HepG2 (cell line): ENCODE data around the gene CARMIL3. TPM values are rescaled to one million over a fixed set of nuclear protein-coding genes. Genes with fewer than 3 reads are reported as not detected.

Experiments used
- ATF3 ChIP-seq: sonication (generic); formaldehyde crosslinking; IDR thresholded peaks from 2 replicates; pipeline ENCODE4 v1.4.0; 2020; ENCODE audit warnings: missing genetic modification reagents
- CREM ChIP-seq, 2 experiments: sonication (generic) in 1 of 2; formaldehyde crosslinking in 1 of 2; IDR thresholded peaks; 2 replicates each; pipeline versions ENCODE4 v1.4.0 to v1.6.1; 2016 to 2020; ENCODE audit warnings: antibody characterized with exemption in 1 of 2, mild to moderate bottlenecking in 1 of 2, missing genetic modification reagents in 1 of 2
- DRAP1 ChIP-seq: IDR thresholded peaks from 2 replicates; pipeline ENCODE4 v1.6.1; 2016; ENCODE audit warnings: missing genetic modification reagents, missing compliant biosample characterization
- E2F1 ChIP-seq: sonication (generic); formaldehyde crosslinking; IDR thresholded peaks from 2 replicates; pipeline ENCODE4 v1.5.0; 2020; ENCODE audit warnings: missing genetic modification reagents
- FOXK2 ChIP-seq: fragments of 450-650 bp; IDR thresholded peaks from 2 replicates; pipeline ENCODE4 v1.6.1; 2016
- HOXA7 ChIP-seq: sonication (generic); formaldehyde crosslinking; IDR thresholded peaks from 2 replicates; pipeline ENCODE4 v1.8.1; 2022; ENCODE audit warnings: mild to moderate bottlenecking, missing genetic modification reagents, moderate library complexity
- PAX8 ChIP-seq: sonication (generic); formaldehyde crosslinking; IDR thresholded peaks from 2 replicates; pipeline ENCODE4 v1.8.0; 2022; ENCODE audit warnings: mild to moderate bottlenecking, missing genetic modification reagents, borderline replicate concordance
- REPIN1 ChIP-seq: sonication (generic); formaldehyde crosslinking; IDR thresholded peaks from 2 replicates; pipeline ENCODE4 v1.8.0; 2022; ENCODE audit warnings: missing genetic modification reagents, low read depth, mild to moderate bottlenecking, borderline replicate concordance
- SMAD9 ChIP-seq: sonication (generic); formaldehyde crosslinking; IDR thresholded peaks from 2 replicates; pipeline ENCODE4 v1.5.1; 2020; ENCODE audit warnings: mild to moderate bottlenecking, missing genetic modification reagents
- SPEN ChIP-seq: sonication (generic); formaldehyde crosslinking; IDR thresholded peaks from 2 replicates; pipeline ENCODE4 v1.5.1; 2020; ENCODE audit warnings: low read depth, mild to moderate bottlenecking, missing genetic modification reagents
- SUZ12 ChIP-seq: fragments of 150-350 bp; IDR thresholded peaks from 2 replicates; pipeline ENCODE4 v1.6.1; 2014; ENCODE audit warnings: low read depth, low read length
- TBL1XR1 ChIP-seq: fragments of 150-350 bp; IDR thresholded peaks from 2 replicates; pipeline ENCODE4 v1.6.1; 2014; ENCODE audit warnings: borderline replicate concordance, low read length; ENCODE audit not compliant: partially characterized antibody
- WIZ ChIP-seq: sonication (generic); formaldehyde crosslinking; IDR thresholded peaks from 2 replicates; pipeline ENCODE4 v1.5.1; 2020; ENCODE audit warnings: mild to moderate bottlenecking, missing genetic modification reagents
- ZNF224 ChIP-seq: sonication (generic); formaldehyde crosslinking; IDR thresholded peaks from 2 replicates; pipeline ENCODE4 v1.5.0; 2020; ENCODE audit warnings: mild to moderate bottlenecking, missing genetic modification reagents
- ZNF407 ChIP-seq: sonication (generic); formaldehyde crosslinking; IDR thresholded peaks from one replicate; pipeline ENCODE4 v1.5.1; 2020; ENCODE audit warnings: mild to moderate bottlenecking, missing genetic modification reagents; ENCODE audit errors: not compliant biosample characterization
- ZZZ3 ChIP-seq: sonication (generic); formaldehyde crosslinking; IDR thresholded peaks from 2 replicates; pipeline ENCODE4 v1.4.0; 2020; ENCODE audit warnings: missing genetic modification reagents, mild to moderate bottlenecking, borderline replicate concordance
- polyA plus RNA-seq, 8 experiments: library from polyadenylated mRNA; depleted of rRNA in 3 of 8; stranded (reverse) in 7 of 8; unstranded in 1 of 8; fragments of >200 nt; fragmentation: Illumina TruSeq in 4 of 8; extraction: Trizol in 4 of 8; gene quantifications; 2 replicates each; pipeline versions ENCODE4 v1.2.1 to v1.2.3, GENCODE V29; 2011 to 2016; ENCODE audit warnings: low read depth in 4 of 8, missing spikeins in 1 of 8, mixed read lengths in 1 of 8; ENCODE audit not compliant: insufficient read depth in 1 of 8
- total RNA-seq, 5 experiments: library from RNA; depleted of rRNA; stranded (reverse); fragments of >200 nt; fragmentation: Illumina TruSeq; extraction: Trizol; gene quantifications; 2 replicates each; pipeline ENCODE4 v1.2.3, GENCODE V29; 2016; ENCODE audit warnings: low read depth in 1 of 5

Gene CARMIL3
- total and polyA plus RNA-seq, 2 of the 13 experiments (the other 11 are each of a cell fraction or from before 2014, with no cell fraction given): 0.27 to 0.55 TPM

- TF ChIP-seq ZNF407 (peak; percentile 89), DRAP1 (CRISPR knock-in tag) (peak; percentile 100), ATF3 (CRISPR knock-in tag) (peak; percentile 66), SPEN (CRISPR knock-in tag) (peak; percentile 84; the same call in 1 of the 2 replicates), SMAD9 (CRISPR knock-in tag) (peak; percentile 25; the same call in 1 of the 2 replicates), TBL1XR1 (no peak), WIZ (CRISPR knock-in tag) (peak; percentile 98), HOXA7 (CRISPR knock-in tag) (no peak), CREM (IDR thresholded peaks at IDR 0.05) (peak; percentile 74), CREM (CRISPR knock-in tag; IDR thresholded peaks at IDR 0.05) (no peak; the same call in 1 of the 2 replicates), E2F1 (CRISPR knock-in tag) (peak; percentile 91), REPIN1 (CRISPR knock-in tag) (peak; percentile 99), FOXK2 (peak; percentile 62), SUZ12 (no peak), PAX8 (CRISPR knock-in tag) (peak; percentile 91; the same call in 1 of the 2 replicates), ZNF224 (CRISPR knock-in tag) (no peak), ZZZ3 (CRISPR knock-in tag) (peak; percentile 84)
Observed at GRCh38 chr14:24093901-24094840, 42.4 kb downstream of the CARMIL3 start, which contains the start of gene PCK2 (continued).
